ENCODE measurements around the gene SYT17. TPM values are rescaled to one million over a fixed set of nuclear protein-coding genes. Genes with fewer than 3 reads are reported as not detected.

The SYT17 gene
- polyA plus RNA-seq, 3 donors: 0.81 to 4.9 (median 1.1) TPM

- intact Hi-C loops (cut with micrococcal nuclease): no loop called here
- Histone ChIP-seq H3K4me1 (ENCODE audit: control insufficient read depth in 1 of 2, insufficient read depth in 2 of 2, low read length in 2 of 2) (peaks cover 22 to 28% of the 10 kb centered on the region in 2 donors), H3K79me2 (ENCODE audit: insufficient read depth, low read length) (no peaks in the 10 kb centered on the region), H3K9me3 (replicated peaks in 1 of 2; ENCODE audit: control insufficient read depth in 1 of 2, insufficient read depth in 1 of 2, low read length in 2 of 2) (no peaks in the 10 kb centered on the region), H4K20me1 (ENCODE audit: insufficient read depth, low read length) (no peaks in the 10 kb centered on the region), H3K4me2 (replicated peaks; ENCODE audit: extremely low read depth, low read length, poor library complexity, severe bottlenecking) (no peak overlapping the region), H2AFZ (ENCODE audit: insufficient read depth, low read depth, low read length, poor library complexity, severe bottlenecking) (no peak overlapping the region), H3K36me3 (replicated peaks in 1 of 2; ENCODE audit: control insufficient read depth in 1 of 2, insufficient read depth in 2 of 2, low read length in 2 of 2) (no peaks in the 10 kb centered on the region), H3K27me3 (ENCODE audit: control insufficient read depth in 2 of 2, insufficient read depth in 2 of 2, low read length in 2 of 2) (peaks cover 15 to 22% of the 10 kb centered on the region in 2 donors), H3K4me3 (replicated peaks in 1 of 3; ENCODE audit: low read depth in 2 of 3, low read length in 3 of 3) (no peak overlapping the region), H3K9ac (ENCODE audit: insufficient read depth, low read length, poor library complexity, severe bottlenecking) (no peak overlapping the region), H3K27ac (ENCODE audit: low read depth in 1 of 2, low read length in 2 of 2) (no peak overlapping the region)
- H3K4me1 Mint-ChIP-seq: peaks cover 32% of the 10 kb centered on the region
- DNase-seq: no peak
- peaks cover 35 to 53% (median 39%) of the 10 kb centered on the region in 3 donors for H3K27me3 Mint-ChIP-seq (ENCODE audit: low read depth in 3 of 3)
- H3K9me3 Mint-ChIP-seq: peaks cover 0 to 5% (median 0%) of the 10 kb centered on the region in 7 donors
- peak overlapping the region in 1 of 7 donors; percentile 1 for H3K27ac Mint-ChIP-seq
- no peak for TF ChIP-seq CTCF (IDR thresholded peaks at IDR 0.05)
- H3K36me3 Mint-ChIP-seq: peaks cover 0 to 2% of the 10 kb centered on the region in 2 donors
- peak overlapping the region in 1 of 2 donors; percentile 51 for H3K4me3 Mint-ChIP-seq
- WGBS (ENCODE audit: insufficient coverage): 96% methylated on average over 25 of the region's 27 CpGs
Observed at GRCh38 chr16:19173649-19174383, 5.8 kb downstream of the SYT17 start.

GRCh38 chr16:19174478-19174877 lies 6.4 kb downstream of the SYT17 start:
- peaks cover 34% of the 10 kb centered on the region for H3K4me1 Mint-ChIP-seq

More at GRCh38 chr16:19174478-19174877, 6.4 kb downstream of the SYT17 start:
- no peaks in the 10 kb centered on the region for H3K36me3 ChIP-seq (replicated peaks in 1 of 2; ENCODE audit: control insufficient read depth in 1 of 2, insufficient read depth in 2 of 2, low read length in 2 of 2)
- peak overlapping the region in 1 of 7 donors; percentile 1 for H3K27ac Mint-ChIP-seq
- no peaks in the 10 kb centered on the region for H3K79me2 ChIP-seq (ENCODE audit: insufficient read depth, low read length)
- no peaks in the 10 kb centered on the region for H3K9me3 ChIP-seq (replicated peaks in 1 of 2; ENCODE audit: control insufficient read depth in 1 of 2, insufficient read depth in 1 of 2, low read length in 2 of 2)
- H3K9me3 Mint-ChIP-seq: peaks cover 0 to 4% (median 0%) of the 10 kb centered on the region in 7 donors
- H3K9ac ChIP-seq (ENCODE audit: insufficient read depth, low read length, poor library complexity, severe bottlenecking): no peak overlapping the region
- no peak overlapping the region for H2AFZ ChIP-seq (ENCODE audit: insufficient read depth, low read depth, low read length, poor library complexity, severe bottlenecking)
- peaks cover 29 to 47% (median 33%) of the 10 kb centered on the region in 3 donors for H3K27me3 Mint-ChIP-seq (ENCODE audit: low read depth in 3 of 3)
- intact Hi-C loops (cut with micrococcal nuclease): no loop called here
- no peaks in the 10 kb centered on the region for H4K20me1 ChIP-seq (ENCODE audit: insufficient read depth, low read length)
- 92% methylated on average over 2 of the region's 3 CpGs for WGBS (ENCODE audit: insufficient coverage)
- no peak for DNase-seq
- H3K4me1 ChIP-seq (ENCODE audit: control insufficient read depth in 1 of 2, insufficient read depth in 2 of 2, low read length in 2 of 2): peaks cover 25 to 28% of the 10 kb centered on the region in 2 donors
- no peak overlapping the region for H3K4me3 Mint-ChIP-seq
- peaks cover 12 to 15% of the 10 kb centered on the region in 2 donors for H3K27me3 ChIP-seq (ENCODE audit: control insufficient read depth in 2 of 2, insufficient read depth in 2 of 2, low read length in 2 of 2)
- H3K27ac ChIP-seq (ENCODE audit: low read depth in 1 of 2, low read length in 2 of 2): no peak overlapping the region
- no peak for TF ChIP-seq CTCF (IDR thresholded peaks at IDR 0.05)
- H3K36me3 Mint-ChIP-seq: peaks cover 0 to 1% of the 10 kb centered on the region in 2 donors
- no peak overlapping the region for H3K4me2 ChIP-seq (replicated peaks; ENCODE audit: extremely low read depth, low read length, poor library complexity, severe bottlenecking)
- no peak overlapping the region for H3K4me3 ChIP-seq (replicated peaks in 1 of 3; ENCODE audit: low read depth in 2 of 3, low read length in 3 of 3)
